ENCODE results near the gene RSU1.
"Not testable (repeated sequence)": the region's sequence is repeated elsewhere in the genome, so short reads cannot be mapped to it uniquely, and the experiment has no call there.

RSU1 gene

GRCh38 chr10:16852624-16853023 is 35.4 kb upstream of the RSU1 start:
- H3K9me3 ChIP-seq (ENCODE audit: control insufficient read depth in 1 of 2, low read length in 2 of 2): no peaks in the 10 kb centered on the region
- H3K27me3 ChIP-seq (ENCODE audit: control insufficient read depth in 1 of 2, insufficient read depth in 2 of 2, low read length in 2 of 2): no peaks in the 10 kb centered on the region
- H3K4me3 ChIP-seq (ENCODE audit: low read depth in 1 of 2, low read length in 2 of 2): no peak overlapping the region
- H3K4me1 ChIP-seq (ENCODE audit: control insufficient read depth in 1 of 2, insufficient read depth in 2 of 2, low read length in 2 of 2): no peaks in the 10 kb centered on the region
- no peaks in the 10 kb centered on the region for H3K36me3 ChIP-seq (ENCODE audit: control insufficient read depth in 1 of 2, insufficient read depth in 2 of 2, low read length in 2 of 2)
- H3K27ac ChIP-seq (ENCODE audit: low read depth, low read length): no peak overlapping the region
- H3K9ac ChIP-seq (ENCODE audit: low read depth in 1 of 2, low read length in 2 of 2): no peak overlapping the region

GRCh38 chr10:16848562-16849154 is 31.4 kb upstream of the RSU1 start:
- no peaks in the 10 kb centered on the region for H3K36me3 ChIP-seq (ENCODE audit: control insufficient read depth in 1 of 2, insufficient read depth in 2 of 2, low read length in 2 of 2)
- no peak overlapping the region for H3K27ac ChIP-seq (ENCODE audit: low read depth, low read length)
- H3K9me3 ChIP-seq (ENCODE audit: control insufficient read depth in 1 of 2, low read length in 2 of 2): no peaks in the 10 kb centered on the region
- H3K9ac ChIP-seq (ENCODE audit: low read depth in 1 of 2, low read length in 2 of 2): no peak overlapping the region
- no peaks in the 10 kb centered on the region for H3K4me1 ChIP-seq (ENCODE audit: control insufficient read depth in 1 of 2, insufficient read depth in 2 of 2, low read length in 2 of 2)
- no peaks in the 10 kb centered on the region for H3K27me3 ChIP-seq (ENCODE audit: control insufficient read depth in 1 of 2, insufficient read depth in 2 of 2, low read length in 2 of 2)
- H3K4me3 ChIP-seq (ENCODE audit: low read depth in 1 of 2, low read length in 2 of 2): no peak overlapping the region

GRCh38 chr10:16847644-16848043 is 30.4 kb upstream of the RSU1 start:
- Histone ChIP-seq H3K4me1 (ENCODE audit: control insufficient read depth in 1 of 2, insufficient read depth in 2 of 2, low read length in 2 of 2) (no peaks in the 10 kb centered on the region), H3K9ac (ENCODE audit: low read depth in 1 of 2, low read length in 2 of 2) (no peak overlapping the region), H3K36me3 (ENCODE audit: control insufficient read depth in 1 of 2, insufficient read depth in 2 of 2, low read length in 2 of 2) (no peaks in the 10 kb centered on the region), H3K27ac (ENCODE audit: low read depth, low read length) (no peak overlapping the region), H3K27me3 (ENCODE audit: control insufficient read depth in 1 of 2, insufficient read depth in 2 of 2, low read length in 2 of 2) (no peaks in the 10 kb centered on the region), H3K9me3 (ENCODE audit: control insufficient read depth in 1 of 2, low read length in 2 of 2) (no peaks in the 10 kb centered on the region), H3K4me3 (ENCODE audit: low read depth in 1 of 2, low read length in 2 of 2) (no peak overlapping the region)

- Histone ChIP-seq H3K9me3 (ENCODE audit: control insufficient read depth in 1 of 2, low read length in 2 of 2) (no peaks in the 10 kb centered on the region), H3K27me3 (ENCODE audit: control insufficient read depth in 1 of 2, insufficient read depth in 2 of 2, low read length in 2 of 2) (no peaks in the 10 kb centered on the region), H3K4me3 (ENCODE audit: low read depth in 1 of 2, low read length in 2 of 2) (no peak overlapping the region), H3K9ac (ENCODE audit: low read depth in 1 of 2, low read length in 2 of 2) (no peak overlapping the region), H3K36me3 (ENCODE audit: control insufficient read depth in 1 of 2, insufficient read depth in 2 of 2, low read length in 2 of 2) (no peaks in the 10 kb centered on the region), H3K27ac (ENCODE audit: low read depth, low read length) (no peak overlapping the region), H3K4me1 (ENCODE audit: control insufficient read depth in 1 of 2, insufficient read depth in 2 of 2, low read length in 2 of 2) (no peaks in the 10 kb centered on the region)
These were observed 28.0 kb upstream of the RSU1 start for GRCh38 chr10:16845248-16845647.

GRCh38 chr10:16843252-16843870 is 26.1 kb upstream of the RSU1 start:
- Histone ChIP-seq H3K9ac (ENCODE audit: low read depth in 1 of 2, low read length in 2 of 2) (no peak overlapping the region), H3K4me3 (ENCODE audit: low read depth in 1 of 2, low read length in 2 of 2) (no peak overlapping the region), H3K9me3 (ENCODE audit: control insufficient read depth in 1 of 2, low read length in 2 of 2) (no peaks in the 10 kb centered on the region), H3K27ac (ENCODE audit: low read depth, low read length) (no peak overlapping the region), H3K27me3 (ENCODE audit: control insufficient read depth in 1 of 2, insufficient read depth in 2 of 2, low read length in 2 of 2) (no peaks in the 10 kb centered on the region), H3K36me3 (ENCODE audit: control insufficient read depth in 1 of 2, insufficient read depth in 2 of 2, low read length in 2 of 2) (no peaks in the 10 kb centered on the region), H3K4me1 (ENCODE audit: control insufficient read depth in 1 of 2, insufficient read depth in 2 of 2, low read length in 2 of 2) (no peaks in the 10 kb centered on the region)

GRCh38 chr10:16835228-16835627 is 18.0 kb upstream of the RSU1 start:
- no peaks in the 10 kb centered on the region for H3K9me3 ChIP-seq (ENCODE audit: control insufficient read depth in 1 of 2, low read length in 2 of 2)

DNA sequence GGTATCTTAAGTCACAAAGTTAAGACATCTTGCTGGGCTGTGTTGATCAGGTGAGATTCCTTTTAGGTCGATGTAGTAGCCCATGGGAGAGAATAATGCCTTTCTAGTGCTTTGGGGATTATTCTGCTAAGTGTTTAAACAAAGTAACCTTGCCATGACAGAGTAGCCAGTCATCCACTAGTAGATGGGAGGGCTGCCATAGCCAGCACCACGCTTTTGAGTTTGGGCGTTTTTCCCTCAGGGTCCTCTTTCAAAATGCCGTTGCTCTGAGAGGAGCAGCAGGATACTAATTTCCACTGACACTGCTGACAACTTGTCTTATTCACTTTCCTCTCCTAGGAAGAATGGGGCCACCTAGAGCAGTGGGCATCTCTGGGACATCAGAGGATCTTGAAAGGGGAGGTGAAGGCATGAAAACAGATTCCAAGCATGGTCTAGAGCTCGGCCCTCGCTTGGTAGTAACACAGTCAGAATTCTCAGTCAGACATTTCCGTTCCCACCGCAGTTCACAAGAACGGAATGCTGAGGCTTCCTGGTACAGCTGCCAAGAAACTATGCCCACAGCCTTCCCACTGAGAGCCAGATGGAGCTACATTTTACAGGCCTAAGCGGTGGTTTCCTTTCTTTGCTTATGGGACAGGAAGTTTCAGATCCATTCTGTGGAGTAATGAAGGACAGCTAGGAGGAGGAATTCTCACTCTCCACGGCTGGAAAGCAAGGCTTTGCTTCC is 15.3 kb upstream of the RSU1 start:
- Histone ChIP-seq H3K4me3 (ENCODE audit: low read depth in 1 of 2, low read length in 2 of 2) (peak overlapping the region in 1 of 2 donors; percentile 6), H3K4me1 (ENCODE audit: control insufficient read depth in 1 of 2, insufficient read depth in 2 of 2, low read length in 2 of 2) (peaks cover 7 to 9% of the 10 kb centered on the region in 2 donors), H3K9me3 (ENCODE audit: control insufficient read depth in 1 of 2, low read length in 2 of 2) (no peaks in the 10 kb centered on the region), H3K27ac (ENCODE audit: low read depth, low read length) (no peak overlapping the region), H3K9ac (ENCODE audit: low read depth in 1 of 2, low read length in 2 of 2) (no peak overlapping the region), H3K27me3 (ENCODE audit: control insufficient read depth in 1 of 2, insufficient read depth in 2 of 2, low read length in 2 of 2) (no peaks in the 10 kb centered on the region), H3K36me3 (ENCODE audit: control insufficient read depth in 1 of 2, insufficient read depth in 2 of 2, low read length in 2 of 2) (no peaks in the 10 kb centered on the region)

More at GRCh38 chr10:16835228-16835627, 18.0 kb upstream of the RSU1 start:
- Histone ChIP-seq H3K9ac (ENCODE audit: low read depth in 1 of 2, low read length in 2 of 2) (no peak overlapping the region), H3K4me1 (ENCODE audit: control insufficient read depth in 1 of 2, insufficient read depth in 2 of 2, low read length in 2 of 2) (peaks cover 7 to 9% of the 10 kb centered on the region in 2 donors), H3K27ac (ENCODE audit: low read depth, low read length) (no peak overlapping the region), H3K4me3 (ENCODE audit: low read depth in 1 of 2, low read length in 2 of 2) (no peak overlapping the region), H3K27me3 (ENCODE audit: control insufficient read depth in 1 of 2, insufficient read depth in 2 of 2, low read length in 2 of 2) (no peaks in the 10 kb centered on the region), H3K36me3 (ENCODE audit: control insufficient read depth in 1 of 2, insufficient read depth in 2 of 2, low read length in 2 of 2) (no peaks in the 10 kb centered on the region)

DNA sequence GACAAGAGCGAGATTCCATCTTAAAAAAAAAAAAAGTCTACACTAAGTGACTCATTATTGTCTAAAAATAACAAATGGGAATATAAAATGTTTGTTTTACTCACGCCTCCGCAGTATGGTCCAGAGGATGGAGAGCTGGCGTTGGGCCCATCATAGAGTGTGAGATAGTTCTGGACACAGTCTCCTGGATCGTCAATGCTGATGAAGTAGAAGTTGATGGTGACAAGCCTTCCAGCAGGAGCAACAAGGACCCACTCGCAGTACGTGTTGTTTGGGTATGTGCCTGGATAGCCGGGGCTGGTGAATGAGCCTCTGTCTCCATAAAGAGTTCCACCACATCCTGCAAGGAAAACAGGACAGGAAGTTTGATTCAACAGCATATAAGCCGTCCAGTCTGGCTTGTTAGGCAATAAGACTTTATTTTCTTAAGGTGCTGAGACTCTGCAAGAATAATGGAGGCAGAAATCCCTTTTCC is 11.5 kb upstream of the RSU1 start:
- Histone ChIP-seq H3K4me1 (ENCODE audit: control insufficient read depth in 1 of 2, insufficient read depth in 2 of 2, low read length in 2 of 2) (peaks cover 7 to 9% of the 10 kb centered on the region in 2 donors), H3K36me3 (ENCODE audit: control insufficient read depth in 1 of 2, insufficient read depth in 2 of 2, low read length in 2 of 2) (no peaks in the 10 kb centered on the region), H3K27me3 (ENCODE audit: control insufficient read depth in 1 of 2, insufficient read depth in 2 of 2, low read length in 2 of 2) (no peaks in the 10 kb centered on the region), H3K27ac (ENCODE audit: low read depth, low read length) (no peak overlapping the region), H3K4me3 (ENCODE audit: low read depth in 1 of 2, low read length in 2 of 2) (no peak overlapping the region), H3K9me3 (ENCODE audit: control insufficient read depth in 1 of 2, low read length in 2 of 2) (no peaks in the 10 kb centered on the region), H3K9ac (ENCODE audit: low read depth in 1 of 2, low read length in 2 of 2) (no peak overlapping the region)

DNA sequence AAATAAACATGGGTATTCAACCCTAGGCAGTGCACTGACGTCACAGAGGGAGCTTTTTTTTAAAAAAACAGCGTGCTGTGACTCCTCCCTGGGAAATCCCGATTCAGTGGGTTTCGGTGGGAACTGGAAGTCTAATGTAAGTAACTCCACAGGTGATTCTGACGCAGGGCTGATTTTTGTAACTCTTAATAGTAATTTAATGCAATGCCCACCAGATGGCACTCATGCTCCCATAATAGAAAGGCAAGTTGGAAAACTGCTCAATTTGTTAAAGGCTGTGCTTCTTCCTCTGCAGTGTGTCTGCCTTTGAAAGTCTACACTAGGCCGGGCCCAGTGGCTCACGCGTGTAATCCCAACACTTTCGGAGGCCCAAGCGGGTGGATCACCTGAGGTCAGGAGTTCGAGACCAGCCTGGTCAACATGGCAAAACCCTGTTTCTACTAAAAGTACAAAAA is 10.9 kb upstream of the RSU1 start:
- no peaks in the 10 kb centered on the region for H3K36me3 ChIP-seq (ENCODE audit: control insufficient read depth in 1 of 2, insufficient read depth in 2 of 2, low read length in 2 of 2)
- H3K4me3 ChIP-seq (ENCODE audit: low read depth in 1 of 2, low read length in 2 of 2): no peak overlapping the region
- H3K9me3 ChIP-seq (ENCODE audit: control insufficient read depth in 1 of 2, low read length in 2 of 2): no peaks in the 10 kb centered on the region
- H3K27me3 ChIP-seq (ENCODE audit: control insufficient read depth in 1 of 2, insufficient read depth in 2 of 2, low read length in 2 of 2): no peaks in the 10 kb centered on the region
- H3K27ac ChIP-seq (ENCODE audit: low read depth, low read length): no peak overlapping the region
- H3K4me1 ChIP-seq (ENCODE audit: control insufficient read depth in 1 of 2, insufficient read depth in 2 of 2, low read length in 2 of 2): peaks cover 4 to 9% of the 10 kb centered on the region in 2 donors
- H3K9ac ChIP-seq (ENCODE audit: low read depth in 1 of 2, low read length in 2 of 2): no peak overlapping the region

GRCh38 chr10:16827474-16827873 is 10.2 kb upstream of the RSU1 start:
- not testable (repeated sequence) for H3K9ac ChIP-seq (ENCODE audit: low read depth in 1 of 2, low read length in 2 of 2); H3K4me3 ChIP-seq (ENCODE audit: low read depth in 1 of 2, low read length in 2 of 2); H3K36me3 ChIP-seq (ENCODE audit: control insufficient read depth in 1 of 2, insufficient read depth in 2 of 2, low read length in 2 of 2); H3K4me1 ChIP-seq (ENCODE audit: control insufficient read depth in 1 of 2, insufficient read depth in 2 of 2, low read length in 2 of 2); H3K27me3 ChIP-seq (ENCODE audit: control insufficient read depth in 1 of 2, insufficient read depth in 2 of 2, low read length in 2 of 2); H3K27ac ChIP-seq (ENCODE audit: low read depth, low read length); H3K9me3 ChIP-seq (ENCODE audit: control insufficient read depth in 1 of 2, low read length in 2 of 2)

Data from duodenal mucosa (tissue), 2 donors.